GM19397 (cell line): Measurements from ENCODE around the gene MUSK.
A peak's percentile ranks its signal among the peaks of the same experiment; 100 is the strongest.
"Not testable (repeated sequence)": the region's sequence is repeated elsewhere in the genome, so short reads cannot be mapped to it uniquely, and the experiment has no call there.

ENCODE experiments used
- ATAC-seq: cut with Tn5 transposase; IDR thresholded peaks from one replicate; pipeline ENCODE4 v1.9.1; 2021; ENCODE audit warnings: mild to moderate bottlenecking, moderate library complexity; ENCODE audit not compliant: unreplicated experiment

The MUSK gene

GRCh38 chr9:110808599-110808980 is 140.0 kb downstream of the MUSK start:
- peak; percentile 88 for ATAC-seq

- ATAC-seq = peak; percentile 34
Observed at GRCh38 chr9:110809038-110809595, 140.5 kb downstream of the MUSK start.

DNA sequence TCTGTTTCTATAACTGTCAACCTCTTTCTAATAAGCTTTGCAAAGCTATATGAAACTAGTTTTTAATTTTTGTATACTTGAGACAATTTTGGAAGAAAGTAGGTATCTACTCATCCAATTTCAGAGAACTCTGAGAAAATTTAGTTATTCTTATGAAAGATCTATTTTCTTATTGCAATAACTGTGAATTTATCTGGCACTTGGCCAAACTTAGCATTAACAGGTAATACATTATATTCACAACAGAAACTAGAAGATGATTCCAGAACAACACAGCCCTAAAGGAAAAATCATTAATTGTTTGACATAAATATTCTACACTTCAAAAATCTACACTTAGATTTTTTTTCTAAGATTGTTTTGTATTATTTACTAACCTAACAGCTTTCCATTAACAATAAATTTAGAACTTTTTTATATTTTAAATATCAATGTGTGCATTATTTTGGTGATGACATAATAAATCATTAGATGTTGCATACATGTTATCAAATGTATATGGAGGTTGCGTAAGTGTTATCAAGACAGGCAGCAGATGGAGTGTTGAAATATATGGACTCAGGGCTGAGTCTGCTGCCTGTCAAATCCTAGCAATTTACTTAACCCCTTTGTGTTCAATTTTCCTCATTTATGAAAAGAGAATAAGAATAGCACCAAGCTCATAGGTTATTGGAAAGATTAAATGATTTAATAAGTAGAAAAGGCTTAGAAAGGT is 141.8 kb downstream of the MUSK start:
- no peak for ATAC-seq

GRCh38 chr9:110812886-110813285 is 144.3 kb downstream of the MUSK start:
- ATAC-seq = no peak

GRCh38 chr9:110814159-110814558 is 145.6 kb downstream of the MUSK start:
- ATAC-seq = no peak

GRCh38 chr9:110815361-110815760 is 146.8 kb downstream of the MUSK start:
- ATAC-seq = no peak

GRCh38 chr9:110820381-110820780 is 151.8 kb downstream of the MUSK start:
- no peak for ATAC-seq

GRCh38 chr9:110821064-110821463 is 152.5 kb downstream of the MUSK start:
- peak; percentile 94 for ATAC-seq

DNA sequence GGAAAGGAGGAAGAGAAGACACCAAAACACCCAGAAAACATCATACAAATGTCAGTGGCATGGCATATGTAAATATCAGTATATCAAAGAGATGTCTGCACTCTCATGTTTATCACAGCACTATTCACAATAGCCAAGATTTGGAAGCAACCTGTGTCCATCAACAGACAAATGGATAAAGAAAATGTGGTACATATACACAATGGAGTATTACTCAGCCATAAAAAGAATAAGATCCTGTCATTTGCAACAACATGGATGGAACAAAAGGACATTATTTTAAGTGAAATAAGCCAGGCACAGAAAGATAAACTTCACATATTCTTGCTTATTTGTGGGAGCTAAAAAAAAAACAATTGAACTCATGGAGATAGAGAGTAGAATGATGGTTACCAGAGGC is 156.5 kb downstream of the MUSK start:
- not testable (repeated sequence) for ATAC-seq

DNA sequence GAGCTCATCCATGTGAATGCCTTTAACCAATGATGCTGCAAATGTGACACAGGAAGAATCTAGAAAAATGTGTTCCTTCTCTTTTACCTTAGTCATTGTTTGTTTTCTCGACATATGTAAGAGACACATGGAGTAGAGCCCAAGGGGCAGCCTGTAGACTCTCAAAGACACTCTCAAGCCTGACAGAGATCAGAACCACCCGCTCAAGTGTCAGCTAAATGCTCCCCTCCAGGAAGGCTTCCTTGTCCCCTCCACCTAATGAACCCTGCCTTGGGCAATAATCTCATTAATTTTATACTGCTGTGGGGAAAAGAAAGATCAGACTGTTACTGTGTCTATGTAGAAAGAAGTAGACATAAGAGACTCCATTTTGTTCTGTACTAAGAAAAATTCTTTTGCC is 157.4 kb downstream of the MUSK start:
- ATAC-seq = no peak

- ATAC-seq = not testable (repeated sequence)
Observed at GRCh38 chr9:110826400-110826799, 157.8 kb downstream of the MUSK start.

DNA sequence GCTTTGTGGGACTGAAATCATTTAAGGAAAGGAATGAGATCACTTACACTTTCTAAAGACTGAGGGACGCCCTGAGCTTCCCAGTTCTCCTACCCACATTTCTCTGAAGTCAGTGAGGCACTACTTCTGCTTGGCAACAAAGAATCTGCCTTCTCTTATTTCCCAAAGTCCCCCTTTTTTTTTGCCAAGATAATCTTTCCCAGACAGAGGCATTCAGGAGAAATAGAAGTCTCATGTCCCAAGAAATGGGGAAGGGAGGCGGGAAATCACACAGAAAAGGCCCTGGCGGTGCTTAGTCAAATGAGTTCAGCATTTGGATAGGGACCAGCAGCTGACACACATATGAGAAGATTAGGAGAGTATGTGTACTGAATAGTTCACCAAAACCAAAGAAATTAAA is 159.7 kb downstream of the MUSK start:
- ATAC-seq = no peak

DNA sequence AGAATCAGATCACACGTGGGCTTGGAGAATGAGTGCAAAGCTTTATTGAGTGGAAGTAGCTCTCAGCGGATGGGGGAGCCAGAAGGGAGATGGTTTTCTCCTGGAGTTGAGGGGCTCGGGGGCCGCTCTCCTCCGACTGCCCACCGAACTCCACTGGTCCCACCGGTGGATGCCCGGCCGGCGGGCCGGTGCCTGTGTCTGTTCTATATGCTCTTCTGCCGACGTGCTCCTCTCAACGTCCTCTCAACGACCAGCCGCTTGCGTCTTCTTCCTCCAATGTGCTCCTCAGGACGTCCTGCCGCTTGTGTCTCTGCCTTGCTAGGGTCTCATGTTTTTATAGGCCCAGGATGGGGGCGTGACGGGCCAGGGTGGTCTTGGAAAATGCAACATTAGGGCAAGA is 161.9 kb downstream of the MUSK start:
- ATAC-seq = no peak

GRCh38 chr9:110832926-110833325 is 164.3 kb downstream of the MUSK start:
- no peak for ATAC-seq

- ATAC-seq = no peak
Observed at GRCh38 chr9:110835404-110835803, 166.8 kb downstream of the MUSK start.

GRCh38 chr9:110835859-110836271 is 167.3 kb downstream of the MUSK start:
- no peak for ATAC-seq

DNA sequence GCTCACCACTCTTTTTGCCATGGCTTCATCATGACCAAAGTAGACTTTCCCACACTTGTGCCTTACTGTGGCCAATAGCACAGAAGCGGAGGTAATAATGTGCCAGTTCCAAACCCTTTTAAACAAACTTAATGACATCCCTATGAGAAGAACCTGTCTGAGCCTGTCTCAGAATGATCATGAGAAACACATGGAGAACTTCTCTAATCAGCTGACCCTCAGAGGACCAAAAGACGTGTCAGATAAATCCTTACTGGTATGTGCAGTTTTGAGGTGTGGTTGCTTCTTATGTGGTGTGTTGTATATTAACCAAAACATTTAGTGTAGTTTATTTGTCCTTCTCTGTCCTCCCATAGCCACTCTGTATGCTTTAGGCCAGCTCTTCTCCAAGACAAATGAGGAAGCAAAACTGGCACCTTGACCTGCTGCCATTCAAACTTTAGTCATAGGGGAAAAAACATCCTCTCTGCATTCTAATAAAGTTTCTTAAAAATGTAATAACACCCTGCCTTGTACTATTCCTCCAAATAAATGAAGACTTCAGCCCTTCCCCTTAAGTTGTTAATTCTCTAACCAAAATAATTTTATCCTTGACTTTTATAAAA is 168.9 kb downstream of the MUSK start:
- ATAC-seq = no peak

GRCh38 chr9:110842169-110842568 is 173.6 kb downstream of the MUSK start:
- ATAC-seq = no peak

- ATAC-seq = no peak
Observed at GRCh38 chr9:110842986-110843385, 174.4 kb downstream of the MUSK start.

- no peak for ATAC-seq
Observed at GRCh38 chr9:110844121-110844520, 175.5 kb downstream of the MUSK start.

DNA sequence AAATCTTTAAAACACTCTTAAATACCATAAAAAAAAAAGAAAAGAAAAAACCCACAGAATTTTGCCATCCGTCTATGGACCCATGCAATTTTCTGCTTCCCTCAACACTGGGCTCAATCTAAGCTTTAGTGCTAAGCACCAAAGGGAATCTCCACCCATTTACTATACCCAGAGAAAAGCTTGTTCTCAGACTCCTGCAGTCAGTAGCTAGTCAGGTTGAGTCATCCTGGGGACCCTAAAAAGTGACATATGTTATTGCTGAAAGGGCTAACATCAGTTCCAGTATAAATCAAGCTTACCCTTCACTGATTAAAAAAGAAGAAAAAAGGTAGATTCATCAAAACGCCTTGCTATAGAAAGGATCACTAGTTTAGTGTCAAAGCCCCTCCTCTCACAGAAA is 177.6 kb downstream of the MUSK start:
- ATAC-seq = no peak

DNA sequence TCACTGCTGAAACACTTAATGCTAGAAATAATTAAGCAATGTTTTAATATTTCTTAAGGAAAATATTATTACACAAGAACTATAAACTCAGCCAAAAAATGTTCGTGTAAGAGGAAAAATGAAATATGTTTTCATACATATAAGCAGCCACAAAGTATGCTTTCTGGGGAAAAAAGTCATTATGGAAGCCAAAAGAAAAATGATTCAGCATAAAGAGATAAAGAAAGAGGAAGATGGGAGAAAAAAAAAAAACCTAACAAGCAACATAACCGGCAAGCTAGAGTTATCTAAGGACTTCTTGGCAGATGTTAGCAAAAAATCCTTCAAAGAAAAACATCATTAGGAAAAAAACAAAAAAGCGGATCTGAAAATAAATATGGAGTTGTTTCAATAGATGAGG is 179.1 kb downstream of the MUSK start:
- no peak for ATAC-seq
